ENCODE measurements around the gene ZNF618. TPM values are rescaled to one million over a fixed set of nuclear protein-coding genes. Genes with fewer than 3 reads are reported as not detected.
"Not testable (repeated sequence)": the region's sequence is repeated elsewhere in the genome, so short reads cannot be mapped to it uniquely, and the experiment has no call there.

ZNF618 gene
- total and polyA plus RNA-seq, 8 donors, result 5.1 to 14.0 (median 8.1) TPM

DNA sequence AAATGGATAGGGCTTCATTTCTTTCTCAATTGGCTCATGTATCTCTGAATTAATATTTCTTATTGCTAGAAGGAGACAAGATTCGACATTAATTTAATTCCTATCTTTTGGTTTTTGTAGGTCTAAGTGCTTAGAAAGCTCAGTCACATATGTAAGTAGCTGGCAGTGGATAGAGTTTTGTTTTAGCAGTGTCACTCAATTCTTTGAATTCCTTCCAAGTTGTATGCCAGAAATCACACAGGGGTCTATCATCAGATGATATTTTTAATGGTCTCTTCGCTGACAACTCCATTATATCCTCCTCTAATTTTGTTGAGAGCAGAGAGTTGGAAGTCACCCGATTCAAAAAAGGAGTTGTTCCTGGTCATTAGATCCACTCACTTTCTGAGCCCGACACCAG, 119.3 kb downstream of the ZNF618 start:
- intact Hi-C loops (cut with DNase I), result loop anchor here in 1 of 3 donors (10.0 kb wide), 1 partner anchor 81 kb away; no protein-coding TSS in a partner anchor
- H3K4me1 ChIP-seq, result peaks cover 12 to 22% (median 16%) of the 10 kb centered on the region in 3 donors
- H3K27me3 ChIP-seq, result no peaks in the 10 kb centered on the region
- no peaks in the 10 kb centered on the region for H3K36me3 ChIP-seq
- no peaks in the 10 kb centered on the region for H3K9me3 ChIP-seq
- no peak for DNase-seq
- H3K4me3 ChIP-seq, result no peak overlapping the region
- no peak overlapping the region for H3K27ac ChIP-seq
- FAIRE-seq, result no peak
- ATAC-seq, result no peak
- TF ChIP-seq, protein P1, sequence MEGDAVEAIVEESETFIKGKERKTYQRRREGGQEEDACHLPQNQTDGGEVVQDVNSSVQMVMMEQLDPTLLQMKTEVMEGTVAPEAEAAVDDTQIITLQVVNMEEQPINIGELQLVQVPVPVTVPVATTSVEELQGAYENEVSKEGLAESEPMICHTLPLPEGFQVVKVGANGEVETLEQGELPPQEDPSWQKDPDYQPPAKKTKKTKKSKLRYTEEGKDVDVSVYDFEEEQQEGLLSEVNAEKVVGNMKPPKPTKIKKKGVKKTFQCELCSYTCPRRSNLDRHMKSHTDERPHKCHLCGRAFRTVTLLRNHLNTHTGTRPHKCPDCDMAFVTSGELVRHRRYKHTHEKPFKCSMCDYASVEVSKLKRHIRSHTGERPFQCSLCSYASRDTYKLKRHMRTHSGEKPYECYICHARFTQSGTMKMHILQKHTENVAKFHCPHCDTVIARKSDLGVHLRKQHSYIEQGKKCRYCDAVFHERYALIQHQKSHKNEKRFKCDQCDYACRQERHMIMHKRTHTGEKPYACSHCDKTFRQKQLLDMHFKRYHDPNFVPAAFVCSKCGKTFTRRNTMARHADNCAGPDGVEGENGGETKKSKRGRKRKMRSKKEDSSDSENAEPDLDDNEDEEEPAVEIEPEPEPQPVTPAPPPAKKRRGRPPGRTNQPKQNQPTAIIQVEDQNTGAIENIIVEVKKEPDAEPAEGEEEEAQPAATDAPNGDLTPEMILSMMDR (IDR thresholded peaks at IDR 0.05), result no peak
- WGBS, 2 donors, result 80 to 81% methylated on average over 4 of the region's 4 CpGs

DNA sequence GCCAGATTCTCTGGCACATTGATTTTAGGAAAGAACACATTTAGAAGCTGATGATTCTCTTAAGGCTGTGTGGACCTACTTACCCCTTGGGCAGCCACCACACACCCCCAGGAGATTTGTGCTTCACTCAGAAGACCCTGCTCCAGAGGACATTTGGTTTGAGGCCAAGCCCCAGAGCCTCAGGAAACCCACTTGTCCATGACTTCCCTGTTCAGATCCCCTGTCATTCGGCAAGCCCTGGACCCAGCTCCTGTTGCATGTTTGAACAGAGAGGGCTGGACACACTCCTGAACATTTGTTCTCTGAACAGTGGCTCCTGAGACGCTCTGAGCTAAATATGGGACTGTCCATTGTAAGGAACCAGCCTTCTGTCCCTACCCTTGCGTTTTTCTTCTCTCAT, 119.9 kb downstream of the ZNF618 start:
- no peak for FAIRE-seq
- H3K4me3 ChIP-seq, result no peak overlapping the region
- no peaks in the 10 kb centered on the region for H3K36me3 ChIP-seq
- 84 to 87% methylated on average over 3 of the region's 3 CpGs for WGBS, 2 donors
- H3K9me3 ChIP-seq, result no peaks in the 10 kb centered on the region
- peak in 1 of 6 donors; percentile 11 for DNase-seq
- no peaks in the 10 kb centered on the region for H3K27me3 ChIP-seq
- no peak for ATAC-seq
- TF ChIP-seq, protein P1 (IDR thresholded peaks at IDR 0.05), result no peak
- no peak overlapping the region for H3K27ac ChIP-seq
- peaks cover 12 to 22% (median 16%) of the 10 kb centered on the region in 3 donors for H3K4me1 ChIP-seq
- intact Hi-C loops (cut with DNase I), result loop anchor here in 1 of 3 donors (10.0 kb wide), 1 partner anchor 81 kb away; no protein-coding TSS in a partner anchor

DNA sequence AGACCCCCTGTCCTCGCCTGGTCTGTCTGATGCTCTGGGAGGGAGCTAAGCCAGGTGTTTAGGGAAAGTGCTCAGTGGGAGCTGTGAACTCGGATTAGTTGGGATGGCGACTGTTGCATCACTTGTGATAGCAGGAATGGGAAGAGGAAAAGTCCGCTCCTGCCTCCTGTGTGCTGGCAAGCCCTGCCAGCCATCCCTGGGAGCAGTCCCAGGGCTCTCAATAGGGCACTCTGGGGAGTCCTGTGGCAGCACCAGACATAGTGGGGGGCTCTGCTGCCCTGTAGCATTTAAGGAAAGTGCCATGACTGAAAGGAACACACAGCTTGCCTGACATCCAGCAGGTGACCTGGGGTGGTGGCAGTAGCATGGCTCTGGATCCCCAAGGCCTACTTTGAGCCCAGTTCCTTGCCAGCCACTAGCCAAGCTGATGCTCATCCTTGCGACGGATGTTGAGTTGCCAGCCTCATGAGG, 120.5 kb downstream of the ZNF618 start:
- TF ChIP-seq, protein P1 (IDR thresholded peaks at IDR 0.05), result no peak
- Histone ChIP-seq H3K9me3 (no peaks in the 10 kb centered on the region), H3K36me3 (no peaks in the 10 kb centered on the region), H3K4me3 (no peak overlapping the region), H3K27me3 (no peaks in the 10 kb centered on the region), H3K27ac (no peak overlapping the region), H3K4me1 (peaks cover 12 to 22% (median 16%) of the 10 kb centered on the region in 3 donors)
- FAIRE-seq (no peak), DNase-seq (peak in 3 of 6 donors; percentile 5 to 8 (median 6)), ATAC-seq (no peak)
- intact Hi-C loops (cut with DNase I), result loop anchor here in 1 of 3 donors (10.0 kb wide), 1 partner anchor 82 kb away; no protein-coding TSS in a partner anchor
- WGBS, 2 donors, result 94 to 98% methylated on average over 6 of the region's 6 CpGs

DNA sequence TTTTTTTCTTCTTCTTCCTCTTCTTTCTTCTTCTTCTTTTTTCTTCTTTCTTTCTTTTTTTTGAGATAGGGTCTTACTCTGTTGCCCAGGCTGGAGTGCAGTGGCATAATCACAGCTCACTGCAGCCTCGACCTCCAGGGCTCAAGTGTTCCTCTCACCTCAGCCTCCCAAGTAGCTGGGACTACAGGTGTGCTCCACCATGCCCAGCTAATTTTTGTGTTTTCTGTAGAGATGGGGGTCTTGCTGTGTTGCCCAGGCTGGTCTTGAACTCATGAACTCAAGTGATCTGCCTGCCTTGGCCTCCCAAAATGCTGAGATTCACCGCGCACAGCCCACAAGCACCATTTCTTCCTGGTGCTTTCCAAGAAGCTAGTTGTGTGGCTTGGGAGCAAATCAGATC, 121.0 kb downstream of the ZNF618 start:
- intact Hi-C loops (cut with DNase I), result loop anchor here in 1 of 3 donors (10.0 kb wide), 1 partner anchor 82 kb away; no protein-coding TSS in a partner anchor
- H3K27ac ChIP-seq, H3K4me3 ChIP-seq, FAIRE-seq, H3K9me3 ChIP-seq, H3K36me3 ChIP-seq, ATAC-seq, H3K27me3 ChIP-seq: not testable (repeated sequence)
- WGBS, 2 donors, result 97% methylated on average over 3 of the region's 3 CpGs
- H3K4me1 ChIP-seq, result peaks cover 12 to 22% (median 16%) of the 10 kb centered on the region in 3 donors
- peak in 1 of 6 donors; percentile 6 for DNase-seq

DNA sequence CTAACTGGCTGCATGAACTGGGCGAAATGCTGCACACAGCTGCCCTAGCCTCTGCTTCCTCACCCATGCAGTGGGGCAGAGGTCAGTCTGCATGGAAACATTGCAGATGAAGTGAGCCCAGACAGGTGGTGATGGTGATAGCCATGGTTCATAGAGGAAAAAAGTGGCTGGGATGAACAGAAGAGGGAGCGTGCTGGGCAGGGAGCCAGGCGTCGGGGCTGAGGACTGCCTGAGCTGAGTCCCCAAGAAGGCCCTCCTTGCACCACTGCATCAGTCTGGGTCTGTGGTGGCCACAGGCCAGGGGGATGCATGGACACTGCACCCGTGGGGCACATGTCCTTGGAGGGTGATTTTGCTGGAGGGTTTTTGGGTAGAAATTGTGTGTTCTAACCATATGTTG, 121.5 kb downstream of the ZNF618 start:
- TF ChIP-seq, protein P1 (IDR thresholded peaks at IDR 0.05), result no peak
- intact Hi-C loops (cut with DNase I), result loop anchor here in 1 of 3 donors (10.0 kb wide), 1 partner anchor 83 kb away; no protein-coding TSS in a partner anchor
- no peak overlapping the region for H3K4me3 ChIP-seq
- WGBS, 2 donors, result 93 to 96% methylated on average over 5 of the region's 5 CpGs
- H3K4me1 ChIP-seq, result peaks cover 12 to 19% (median 16%) of the 10 kb centered on the region in 3 donors
- H3K27ac ChIP-seq, result no peak overlapping the region
- no peaks in the 10 kb centered on the region for H3K27me3 ChIP-seq
- no peaks in the 10 kb centered on the region for H3K9me3 ChIP-seq
- DNase-seq (peak in 3 of 6 donors; percentile 5 to 28 (median 9)), FAIRE-seq (no peak), ATAC-seq (no peak)
- no peaks in the 10 kb centered on the region for H3K36me3 ChIP-seq
